WTC11 (cell line): ENCODE results near the gene ZNF467. TPM values are rescaled to one million over a fixed set of nuclear protein-coding genes. Genes with fewer than 3 reads are reported as not detected.

ENCODE experiments used
- ATAC-seq: fragments of 200-7000 bp; cut with Tn5 transposase; 2 replicates; pipeline ENCODE4 v1.10.0; 2021; ENCODE audit warnings: mild to moderate bottlenecking, moderate library complexity
- CTCF ChIA-PET: fragments of 300-600 bp; sonication (Branson Sonifier 250); formaldehyde crosslinking; loops from one replicate; lab custom pipeline; 2021; ENCODE audit warnings: antibody characterized with exemption; lab: Charles Lee
- POLR2A ChIA-PET: fragments of 350-600 bp; sonication (Branson Sonifier 250); formaldehyde crosslinking; loops from one replicate; lab custom pipeline; 2021; ENCODE audit warnings: antibody characterized with exemption; lab: Charles Lee
- DNase-seq: peaks from one replicate; pipeline ENCODE4 v3.0.0; 2021; ENCODE audit warnings: low spot score
- H3K27ac Mint-ChIP-seq: 2 replicates; pipeline ENCODE4 v1.8.0; 2021; ENCODE audit warnings: mixed read lengths
- H3K27me3 Mint-ChIP-seq: 2 replicates; pipeline ENCODE4 v1.8.0; 2021; ENCODE audit warnings: low read depth, mild to moderate bottlenecking, moderate library complexity, mixed read lengths
- H3K36me3 Mint-ChIP-seq: 2 replicates; pipeline ENCODE4 v1.8.0; 2021; ENCODE audit warnings: mixed read lengths
- H3K4me1 Mint-ChIP-seq: 2 replicates; pipeline ENCODE4 v1.8.0; 2022; ENCODE audit warnings: mixed read lengths
- H3K4me3 Mint-ChIP-seq: 2 replicates; pipeline ENCODE4 v1.8.0; 2021; ENCODE audit warnings: mild to moderate bottlenecking, moderate library complexity, mixed read lengths
- H3K9me3 Mint-ChIP-seq: 2 replicates; pipeline ENCODE4 v1.8.0; 2021; ENCODE audit warnings: mixed read lengths
- ARID4B ChIP-seq: sonication (generic); formaldehyde crosslinking; IDR thresholded peaks from 2 replicates; pipeline ENCODE4 v1.8.0; 2023; ENCODE audit warnings: missing genetic modification reagents, mild to moderate bottlenecking, borderline replicate concordance
- CBFB ChIP-seq: sonication (generic); formaldehyde crosslinking; IDR thresholded peaks from 2 replicates; pipeline ENCODE4 v1.8.1; 2022; ENCODE audit warnings: mild to moderate bottlenecking, low read depth, missing genetic modification reagents
- CDX4 ChIP-seq: fragments of 250-450 bp; sonication (Bioruptor Pico); IDR thresholded peaks from 2 replicates; pipeline ENCODE4 v1.9.0; 2021; ENCODE audit warnings: moderate library complexity, mild to moderate bottlenecking, inconsistent platforms, borderline replicate concordance
- CREM ChIP-seq: sonication (generic); formaldehyde crosslinking; IDR thresholded peaks from 2 replicates; pipeline ENCODE4 v1.8.1; 2022; ENCODE audit warnings: mild to moderate bottlenecking, missing genetic modification reagents, moderate library complexity
- GRHL2 ChIP-seq: fragments of 250-450 bp; sonication (Bioruptor Pico); IDR thresholded peaks from 2 replicates; pipeline ENCODE4 v1.8.0; 2022; ENCODE audit warnings: mild to moderate bottlenecking, moderate library complexity; ENCODE audit not compliant: insufficient replicate concordance, severe bottlenecking
- IRF1 ChIP-seq: sonication (generic); formaldehyde crosslinking; IDR thresholded peaks from 2 replicates; pipeline ENCODE4 v1.8.0; 2023; ENCODE audit warnings: missing genetic modification reagents
- JUN ChIP-seq: sonication (generic); formaldehyde crosslinking; IDR thresholded peaks from 2 replicates; pipeline ENCODE4 v1.8.0; 2023; ENCODE audit warnings: mild to moderate bottlenecking, missing genetic modification reagents
- NFE2L1 ChIP-seq: sonication (generic); formaldehyde crosslinking; IDR thresholded peaks from 2 replicates; pipeline ENCODE4 v1.8.1; 2023; ENCODE audit warnings: missing genetic modification reagents
- RORB ChIP-seq: fragments of 250-450 bp; sonication (Bioruptor Pico); IDR thresholded peaks from 2 replicates; pipeline ENCODE4 v1.9.0; 2021; ENCODE audit warnings: mild to moderate bottlenecking
- SMAD4 ChIP-seq: sonication (generic); formaldehyde crosslinking; IDR thresholded peaks from 2 replicates; pipeline ENCODE4 v1.8.0; 2022; ENCODE audit warnings: mild to moderate bottlenecking, missing genetic modification reagents
- SOX15 ChIP-seq: fragments of 250-450 bp; sonication (Bioruptor Pico); IDR thresholded peaks from 2 replicates; pipeline ENCODE4 v1.9.0; 2021; ENCODE audit warnings: mild to moderate bottlenecking
- SP1 ChIP-seq: sonication (generic); formaldehyde crosslinking; conservative IDR thresholded peaks from 2 replicates; pipeline ENCODE4 v1.8.1; 2022; ENCODE audit warnings: missing genetic modification reagents
- TEAD4 ChIP-seq: sonication (generic); formaldehyde crosslinking; IDR thresholded peaks from 2 replicates; pipeline ENCODE4 v1.8.0; 2022; ENCODE audit warnings: mild to moderate bottlenecking, missing genetic modification reagents
- ZBTB21 ChIP-seq: sonication (generic); formaldehyde crosslinking; IDR thresholded peaks from 2 replicates; pipeline ENCODE4 v1.8.1; 2023; ENCODE audit warnings: mild to moderate bottlenecking, missing genetic modification reagents, borderline replicate concordance
- ZBTB43 ChIP-seq: sonication (generic); formaldehyde crosslinking; IDR thresholded peaks from 2 replicates; pipeline ENCODE4 v1.8.1; 2023; ENCODE audit warnings: mild to moderate bottlenecking, missing genetic modification reagents
- ZNF232 ChIP-seq: sonication (generic); formaldehyde crosslinking; IDR thresholded peaks from 2 replicates; pipeline ENCODE4 v1.8.0; 2022; ENCODE audit warnings: mild to moderate bottlenecking, missing genetic modification reagents
- ZNF263 ChIP-seq: sonication (generic); formaldehyde crosslinking; IDR thresholded peaks from 2 replicates; pipeline ENCODE4 v1.8.1; 2022; ENCODE audit warnings: low read depth, mild to moderate bottlenecking, moderate library complexity, missing genetic modification reagents
- ZNF423 ChIP-seq: fragments of 250-450 bp; sonication (Bioruptor Pico); IDR thresholded peaks from 2 replicates; pipeline ENCODE4 v2.1.2; 2022; ENCODE audit warnings: mild to moderate bottlenecking, moderate library complexity
- total RNA-seq: library from RNA; stranded (reverse); gene quantifications from 3 replicates; pipeline ENCODE4 v1.2.3, GENCODE V29; 2021

ZNF467 gene
- total RNA-seq, 1 experiment from 2014 or later = 0.70 TPM

- Mint-ChIP-seq H3K9me3 (no peaks in the 10 kb centered on the region), H3K36me3 (no peaks in the 10 kb centered on the region), H3K27ac (no peak overlapping the region), H3K4me3 (no peak overlapping the region), H3K27me3 (peaks cover 49% of the 10 kb centered on the region), H3K4me1 (peaks cover 15% of the 10 kb centered on the region)
- ChIA-PET CTCF (interaction anchor here (2.1 to 2.8 kb wide), 4 partner anchors 11 to 113 kb away, joined by 11 to 33 read pairs (median 12); no protein-coding TSS in a partner anchor), POLR2A (no interaction called here)
- ATAC-seq (no peak), DNase-seq (no peak)
- no peak for TF ChIP-seq SMAD4
- TF ChIP-seq ZNF423 (CRISPR knock-in tag) = no peak
- no peak for TF ChIP-seq NFE2L1 (CRISPR knock-in tag)
- no peak for TF ChIP-seq RORB (CRISPR knock-in tag)
- no peak for TF ChIP-seq CREM (CRISPR knock-in tag)
- no peak for TF ChIP-seq ZNF232 (CRISPR knock-in tag)
Observed at GRCh38 chr7:149775176-149775556, 1.8 kb upstream of the ZNF467 start.

GRCh38 chr7:149774237-149775175, 1.1 kb upstream of the ZNF467 start:
- TF ChIP-seq SOX15 (CRISPR knock-in tag) = no peak
- TF ChIP-seq ZNF263 (CRISPR knock-in tag) = peak; percentile 64; the same call in 1 of the 2 replicates
- Mint-ChIP-seq H3K4me3 (peak overlapping the region; percentile 78), H3K4me1 (peaks cover 15% of the 10 kb centered on the region), H3K9me3 (no peaks in the 10 kb centered on the region), H3K27ac (no peak overlapping the region), H3K27me3 (peaks cover 54% of the 10 kb centered on the region), H3K36me3 (no peaks in the 10 kb centered on the region)
- ATAC-seq = peak; percentile 21
- DNase-seq = no peak
- CTCF ChIA-PET = interaction anchor here (1.0 to 2.8 kb wide), 15 partner anchors 8 to 150 kb away, joined by 3 to 33 read pairs (median 5); partner anchors contain the start of gene ZNF862
- POLR2A ChIA-PET = interaction anchor here (1.2 kb wide), 1 partner anchor 10 kb away, joined by 3 read pairs; no protein-coding TSS in a partner anchor

- peaks cover 63% of the 10 kb centered on the region for H3K27me3 Mint-ChIP-seq
- peaks cover 15% of the 10 kb centered on the region for H3K4me1 Mint-ChIP-seq
- ChIA-PET POLR2A (no interaction called here), CTCF (interaction anchor here (0.6 to 2.8 kb wide), 10 partner anchors 9 to 629 kb away, joined by 3 to 30 read pairs (median 5); no protein-coding TSS in a partner anchor)
- peak overlapping the region; percentile 67 for H3K4me3 Mint-ChIP-seq
- no peaks in the 10 kb centered on the region for H3K36me3 Mint-ChIP-seq
- no peak overlapping the region for H3K27ac Mint-ChIP-seq
- ATAC-seq (no peak), DNase-seq (peak; percentile 48)
- TF ChIP-seq ZNF263 (CRISPR knock-in tag) (peak; percentile 82), CBFB (no peak), ZNF423 (CRISPR knock-in tag) (0 out of 2 replicates have a peak, but pooled peaks have one; percentile 31)
- H3K9me3 Mint-ChIP-seq = no peaks in the 10 kb centered on the region
Observed at GRCh38 chr7:149772956-149773434, 393 bp downstream of the ZNF467 start.

- TF ChIP-seq NFE2L1 (CRISPR knock-in tag) (no peak), ZBTB21 (CRISPR knock-in tag) (no peak), SMAD4 (no peak), CREM (CRISPR knock-in tag) (no peak), SP1 (CRISPR knock-in tag) (no peak), IRF1 (CRISPR knock-in tag) (no peak), TEAD4 (CRISPR knock-in tag) (no peak), ARID4B (no peak), CDX4 (no peak), ZBTB43 (no peak), GRHL2 (CRISPR knock-in tag) (no peak), JUN (CRISPR knock-in tag) (no peak)
- Mint-ChIP-seq H3K4me1 (peaks cover 15% of the 10 kb centered on the region), H3K4me3 (peak overlapping the region; percentile 68), H3K27me3 (peaks cover 68% of the 10 kb centered on the region), H3K9me3 (no peaks in the 10 kb centered on the region), H3K27ac (no peak overlapping the region), H3K36me3 (no peaks in the 10 kb centered on the region)
- DNase-seq (peak; percentile 72), ATAC-seq (peak; percentile 12; the same call in 1 of the 2 replicates)
- POLR2A ChIA-PET = interaction anchor here (0.5 to 0.7 kb wide), 3 partner anchors 30 to 626 kb away, joined by 3 to 6 read pairs (median 4); no protein-coding TSS in a partner anchor
- CTCF ChIA-PET = interaction anchor here (0.6 to 2.6 kb wide), 16 partner anchors 8 to 1105 kb away, joined by 3 to 30 read pairs (median 5); no protein-coding TSS in a partner anchor
Observed at GRCh38 chr7:149772241-149772955, 990 bp downstream of the ZNF467 start.
